GM12878 (cell line): ENCODE measurements around the gene TMEM255A. TPM values are rescaled to one million over a fixed set of nuclear protein-coding genes. Genes with fewer than 3 reads are reported as not detected.
A peak's percentile ranks its signal among the peaks of the same experiment; 100 is the strongest.

ENCODE experiments used
- BHLHE40 ChIP-seq, 2 experiments: fragments of 450-650 bp in 1 of 2; IDR thresholded peaks; 2 replicates each; pipeline ENCODE4 v1.6.1; 2011 to 2017; ENCODE audit warnings: low read depth in 2 of 2, borderline replicate concordance in 1 of 2, improper control_type of control experiment in 1 of 2, low read length in 1 of 2, mild to moderate bottlenecking in 1 of 2
- CEBPB ChIP-seq, 2 experiments: fragments of 150-350 bp in 1 of 2; IDR thresholded peaks; 2 replicates each; pipeline ENCODE4 v1.6.1; 2012 to 2014; ENCODE audit warnings: low read depth in 2 of 2, low read length in 2 of 2, borderline replicate concordance in 1 of 2, inconsistent platforms in 1 of 2
- CUX1 ChIP-seq: IDR thresholded peaks from 2 replicates; pipeline ENCODE4 v1.6.1; 2012; ENCODE audit warnings: improper control_type of control experiment, low read depth, low read length; ENCODE audit not compliant: insufficient replicate concordance
- IKZF1 ChIP-seq: fragments of 450-650 bp; conservative IDR thresholded peaks from 2 replicates; pipeline ENCODE4 v1.6.1; 2017; ENCODE audit warnings: antibody characterized with exemption, mild to moderate bottlenecking
- NR2C2 ChIP-seq: IDR thresholded peaks from 2 replicates; pipeline ENCODE4 v1.6.1; 2011; ENCODE audit warnings: borderline replicate concordance, low read depth; ENCODE audit not compliant: control insufficient read depth, insufficient read length
- RAD51 ChIP-seq: fragments of 450-650 bp; IDR thresholded peaks from 2 replicates; pipeline ENCODE4 v1.6.1; 2016; ENCODE audit warnings: moderate library complexity, mild to moderate bottlenecking, inconsistent platforms
- REST ChIP-seq: IDR thresholded peaks from 2 replicates; pipeline ENCODE4 v1.6.1; 2012; ENCODE audit warnings: mild to moderate bottlenecking, low read depth, low read length
- USF2 ChIP-seq: IDR thresholded peaks from 2 replicates; pipeline ENCODE4 v1.6.1; 2011; ENCODE audit warnings: low read depth, low read length, improper control_type of control experiment, borderline replicate concordance
- YY1 ChIP-seq: IDR thresholded peaks from 2 replicates; pipeline ENCODE4 v1.6.1; 2011; ENCODE audit warnings: low read depth, mild to moderate bottlenecking, low read length
- ZNF687 ChIP-seq: fragments of 450-650 bp; IDR thresholded peaks from 2 replicates; pipeline ENCODE4 v1.6.1; 2017; ENCODE audit warnings: mild to moderate bottlenecking, moderate library complexity
- polyA plus RNA-seq, 11 experiments: library from polyadenylated mRNA; depleted of rRNA in 4 of 11; unstranded in 6 of 11; stranded (reverse) in 5 of 11; fragments of >200 nt; fragmentation: Nextera tagmentation in 4 of 11; fragmentation: Illumina TruSeq in 1 of 11; extraction: Ambion mirVana in 4 of 11; extraction: Trizol in 1 of 11; gene quantifications; 1 replicate in 1 of 11; 2 replicates in 10 of 11; pipeline versions ENCODE4 v1.2.1 to v1.2.3, GENCODE V29; 2011 to 2016; ENCODE audit warnings: inconsistent platforms in 2 of 11, missing spikeins in 2 of 11, low read depth in 1 of 11
- total RNA-seq, 4 experiments: library from RNA; depleted of rRNA in 3 of 4; stranded (reverse); fragments of >200 nt in 3 of 4; fragmentation: Illumina TruSeq in 1 of 4; extraction: Trizol in 1 of 4; gene quantifications; 2 replicates each; pipeline versions ENCODE4 v1.2.1 to v1.2.3, GENCODE V29; 2013 to 2021

TMEM255A gene
- total and polyA plus RNA-seq, 10 of the 15 experiments (the other 5 are each of a cell fraction or from before 2014, with no cell fraction given) = 0.90 to 5.4 (median 1.3) TPM

- TF ChIP-seq IKZF1 = peak; percentile 50
- no peak for TF ChIP-seq ZNF687
- no peak for TF ChIP-seq YY1
- no peak for TF ChIP-seq USF2
- no peak for TF ChIP-seq CUX1
- TF ChIP-seq RAD51 = no peak
- TF ChIP-seq CEBPB (IDR thresholded peaks at IDR 0.05; ENCODE audit: borderline replicate concordance in 1 of 2, low read depth in 2 of 2, low read length in 2 of 2) = no peak
- TF ChIP-seq BHLHE40 (IDR thresholded peaks at IDR 0.05; ENCODE audit: borderline replicate concordance in 1 of 2, low read depth in 2 of 2, low read length in 1 of 2) = peak; percentile 51 to 65; a peak in 3 of 4 replicates
- no peak for TF ChIP-seq NR2C2
- no peak for TF ChIP-seq REST
Observed at GRCh38 chrX:120251471-120252011, 59.7 kb downstream of the TMEM255A start (continued).
